Cardiac fibroblast (primary cell): Measurements from ENCODE around the gene SLC10A3.
A peak's percentile ranks its signal among the peaks of the same experiment; 100 is the strongest.

Experiments
- DNase-seq, 2 donors: peaks; one replicate each; pipeline versions ENCODE4 v3.0.0 to v3.0.0-alpha.2; 2010; ENCODE audit warnings: low read depth in 2 of 2
- H3K4me3 ChIP-seq, 2 donors: replicated peaks in 1 of 2; 1 replicate in 1 of 2; 2 replicates in 1 of 2; pipeline ENCODE4 v1.5.1; 2011; ENCODE audit warnings: low read depth in 2 of 2, low read length in 2 of 2, mild to moderate bottlenecking in 2 of 2, moderate library complexity in 1 of 2
- TF ChIP-seq, protein P1 (sequence below): IDR thresholded peaks from one replicate; pipeline ENCODE4 v1.5.1; 2011; ENCODE audit warnings: low read depth, mild to moderate bottlenecking, low read length, inconsistent platforms

Gene SLC10A3

DNA sequence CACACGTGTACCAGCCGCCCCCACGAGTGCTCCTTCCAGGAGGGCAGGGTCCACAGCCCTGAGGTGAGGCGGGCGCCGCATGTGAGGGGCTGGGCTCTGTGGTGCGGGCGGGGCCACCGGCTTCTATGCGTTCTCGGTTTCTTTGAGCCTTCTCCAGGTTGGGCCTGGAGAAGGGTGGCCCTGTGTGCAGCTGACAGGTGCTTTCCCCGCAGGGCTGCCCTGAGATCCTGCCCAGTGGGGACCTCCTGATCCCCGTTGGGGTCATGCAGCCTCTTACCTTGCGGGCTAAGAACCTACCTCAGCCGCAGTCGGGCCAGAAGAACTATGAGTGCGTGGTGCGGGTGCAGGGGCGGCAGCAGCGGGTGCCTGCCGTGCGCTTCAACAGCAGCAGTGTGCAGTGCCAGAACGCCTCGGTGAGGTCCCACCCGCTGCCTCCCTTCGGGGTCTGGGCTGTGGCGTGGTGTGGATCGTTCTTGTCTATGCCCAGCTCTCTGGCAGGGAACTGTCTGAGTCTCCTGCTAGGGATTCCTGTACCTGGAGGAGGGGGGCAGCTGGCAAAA, 25.5 kb downstream of the SLC10A3 start:
- DNase-seq, result no peak
- TF ChIP-seq, protein P1, sequence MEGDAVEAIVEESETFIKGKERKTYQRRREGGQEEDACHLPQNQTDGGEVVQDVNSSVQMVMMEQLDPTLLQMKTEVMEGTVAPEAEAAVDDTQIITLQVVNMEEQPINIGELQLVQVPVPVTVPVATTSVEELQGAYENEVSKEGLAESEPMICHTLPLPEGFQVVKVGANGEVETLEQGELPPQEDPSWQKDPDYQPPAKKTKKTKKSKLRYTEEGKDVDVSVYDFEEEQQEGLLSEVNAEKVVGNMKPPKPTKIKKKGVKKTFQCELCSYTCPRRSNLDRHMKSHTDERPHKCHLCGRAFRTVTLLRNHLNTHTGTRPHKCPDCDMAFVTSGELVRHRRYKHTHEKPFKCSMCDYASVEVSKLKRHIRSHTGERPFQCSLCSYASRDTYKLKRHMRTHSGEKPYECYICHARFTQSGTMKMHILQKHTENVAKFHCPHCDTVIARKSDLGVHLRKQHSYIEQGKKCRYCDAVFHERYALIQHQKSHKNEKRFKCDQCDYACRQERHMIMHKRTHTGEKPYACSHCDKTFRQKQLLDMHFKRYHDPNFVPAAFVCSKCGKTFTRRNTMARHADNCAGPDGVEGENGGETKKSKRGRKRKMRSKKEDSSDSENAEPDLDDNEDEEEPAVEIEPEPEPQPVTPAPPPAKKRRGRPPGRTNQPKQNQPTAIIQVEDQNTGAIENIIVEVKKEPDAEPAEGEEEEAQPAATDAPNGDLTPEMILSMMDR, result no peak
- no peak overlapping the region for H3K4me3 ChIP-seq

DNA sequence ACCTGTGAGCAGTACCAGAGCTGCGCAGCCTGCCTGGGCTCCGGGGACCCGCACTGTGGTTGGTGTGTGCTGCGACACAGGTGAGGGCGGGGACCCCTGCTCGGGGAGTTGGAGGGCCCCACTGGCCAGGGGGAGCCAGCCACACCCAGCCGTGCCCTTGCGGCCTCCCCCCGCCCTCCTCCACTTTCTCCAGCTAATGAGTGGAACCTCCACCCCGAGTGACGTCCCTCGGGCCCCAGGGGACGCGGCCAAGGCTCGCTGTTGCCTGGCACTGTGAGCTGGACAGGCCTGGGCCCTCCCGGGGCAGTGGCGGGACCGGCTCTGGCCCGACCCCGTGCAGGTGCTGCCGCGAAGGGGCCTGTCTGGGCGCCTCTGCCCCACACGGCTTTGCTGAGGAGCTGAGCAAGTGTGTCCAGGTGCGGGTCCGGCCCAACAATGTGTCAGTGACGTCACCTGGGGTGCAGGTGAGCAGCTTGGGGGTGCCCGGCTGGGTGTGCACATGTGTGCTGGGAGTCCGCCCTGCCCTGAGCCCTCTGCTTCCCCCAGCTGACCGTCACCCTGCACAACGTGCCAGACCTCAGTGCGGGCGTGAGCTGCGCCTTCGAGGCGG, 26.7 kb downstream of the SLC10A3 start:
- TF ChIP-seq, protein P1, result no peak
- no peak overlapping the region for H3K4me3 ChIP-seq
- DNase-seq, result no peak

DNA sequence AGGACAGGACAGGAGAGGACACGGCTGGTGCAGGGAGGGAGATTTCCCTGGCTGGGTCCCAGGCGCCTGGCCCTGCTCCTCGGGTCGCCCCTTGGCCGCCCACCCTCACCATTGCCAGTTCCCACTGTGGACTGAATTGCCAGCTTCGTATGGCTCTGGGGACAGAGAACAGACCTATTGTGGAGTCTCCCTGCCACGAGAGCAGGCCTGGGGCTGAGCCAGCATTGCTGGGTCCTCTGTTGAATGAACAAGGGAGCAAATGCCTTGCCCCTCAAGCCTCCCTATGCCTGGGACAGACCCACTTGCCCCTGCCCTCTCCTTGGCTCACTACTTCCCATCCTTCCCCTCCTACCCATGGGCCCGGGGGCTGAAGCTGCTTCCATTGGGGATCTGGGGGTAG, 28.0 kb downstream of the SLC10A3 start:
- H3K4me3 ChIP-seq, result no peak overlapping the region
- no peak for DNase-seq
- TF ChIP-seq, protein P1, result no peak

DNA sequence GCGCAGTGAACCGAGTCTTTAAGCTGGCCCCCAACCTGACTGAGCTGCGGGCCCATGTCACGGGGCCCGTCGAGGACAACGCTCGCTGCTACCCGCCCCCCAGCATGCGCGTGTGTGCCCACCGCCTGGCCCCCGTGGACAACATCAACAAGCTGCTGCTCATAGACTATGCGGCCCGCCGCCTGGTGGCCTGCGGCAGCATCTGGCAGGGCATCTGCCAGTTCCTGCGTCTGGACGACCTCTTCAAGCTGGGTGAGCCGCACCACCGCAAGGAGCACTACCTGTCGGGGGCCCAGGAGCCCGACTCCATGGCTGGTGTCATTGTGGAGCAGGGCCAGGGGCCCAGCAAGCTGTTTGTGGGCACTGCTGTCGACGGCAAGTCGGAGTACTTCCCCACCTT, 30.1 kb downstream of the SLC10A3 start:
- TF ChIP-seq, protein P1, result no peak
- H3K4me3 ChIP-seq, result peak overlapping the region; percentile 72
- no peak for DNase-seq

DNA sequence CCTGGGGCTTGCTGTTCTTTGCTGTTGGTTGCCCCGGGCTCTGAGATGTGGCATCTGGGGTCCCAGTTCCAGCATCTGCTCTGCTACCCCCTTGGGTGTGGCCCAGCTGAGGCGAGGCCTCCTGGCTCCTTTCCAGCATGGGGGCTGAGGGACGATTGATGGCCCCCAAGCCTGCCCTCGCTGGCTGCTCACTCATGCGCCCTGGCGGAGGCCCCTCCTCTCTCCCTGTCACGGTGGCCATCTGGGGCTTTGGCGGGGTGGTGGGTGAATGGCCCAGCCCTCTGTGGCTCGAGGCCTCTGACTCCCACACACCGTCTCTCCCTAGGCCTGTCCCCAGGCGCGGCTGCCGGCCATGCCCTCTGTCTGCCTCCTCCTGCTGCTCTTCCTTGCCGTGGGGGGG, 30.6 kb downstream of the SLC10A3 start:
- TF ChIP-seq, protein P1, result no peak
- peak overlapping the region; percentile 72 for H3K4me3 ChIP-seq
- no peak for DNase-seq

DNA sequence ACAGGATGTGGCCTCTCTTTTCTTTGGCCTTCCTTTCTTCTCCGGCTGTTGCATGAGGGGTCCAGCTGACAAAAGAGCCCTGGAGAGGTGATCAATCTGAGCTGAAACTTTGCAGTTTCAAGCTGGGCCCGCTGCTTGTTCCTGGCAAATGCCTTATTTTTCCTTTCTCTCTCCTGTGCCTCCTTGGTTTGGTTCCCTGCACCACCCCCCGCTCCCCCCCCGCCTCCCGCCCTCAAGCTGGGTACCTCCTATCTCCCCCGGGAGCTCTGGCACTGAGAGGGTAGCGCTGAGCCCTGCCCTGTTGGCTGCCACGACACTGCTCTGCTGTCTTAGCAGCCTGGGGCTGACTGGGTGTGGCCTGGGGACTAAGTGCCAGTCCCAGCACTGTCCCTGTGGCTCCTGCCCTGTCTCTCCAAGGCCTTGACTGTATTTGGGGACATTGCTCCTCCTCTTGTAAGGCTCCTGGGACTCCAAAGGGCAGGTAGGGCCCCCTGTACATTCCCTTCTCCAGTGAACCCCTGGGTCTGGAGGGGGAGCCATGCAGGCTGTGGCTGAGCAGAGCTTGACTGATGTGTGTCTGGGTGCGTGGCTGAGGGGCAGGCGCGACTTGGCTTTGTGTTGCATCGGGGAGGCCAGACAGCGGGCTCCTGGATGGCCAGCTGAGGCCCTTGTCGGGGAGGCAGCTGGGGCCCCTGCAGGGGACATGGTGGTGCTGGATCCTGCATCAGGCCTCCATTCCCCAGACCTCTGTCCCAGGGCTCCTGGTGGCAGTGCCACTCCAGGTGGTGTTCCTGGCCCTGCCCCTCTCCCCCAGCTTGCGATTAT, 31.3 kb downstream of the SLC10A3 start:
- TF ChIP-seq, protein P1, result no peak
- H3K4me3 ChIP-seq, result peak overlapping the region; percentile 72
- DNase-seq, result no peak
